ENCODE measurements around the gene PRPF40A.

DNA sequence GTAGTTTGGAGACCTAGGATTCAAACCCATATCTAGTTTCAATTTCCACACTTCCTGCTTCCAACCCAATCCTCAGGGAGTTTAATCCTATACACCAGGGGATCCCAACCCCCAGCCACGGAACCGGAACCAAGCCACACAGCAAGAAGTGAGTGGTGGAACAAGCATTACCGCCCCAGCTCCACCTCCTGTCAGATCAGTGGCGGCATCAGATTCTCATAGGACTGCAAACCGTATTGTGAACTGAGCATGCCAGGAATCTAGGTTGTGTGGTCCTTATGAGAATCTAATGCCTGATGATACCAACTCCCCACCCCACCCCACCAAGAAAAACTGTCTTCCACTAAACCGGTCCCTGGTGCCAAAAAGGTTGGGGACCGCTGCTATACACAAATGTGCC, 52.5 kb downstream of the PRPF40A start:
- TF ChIP-seq, protein P1, sequence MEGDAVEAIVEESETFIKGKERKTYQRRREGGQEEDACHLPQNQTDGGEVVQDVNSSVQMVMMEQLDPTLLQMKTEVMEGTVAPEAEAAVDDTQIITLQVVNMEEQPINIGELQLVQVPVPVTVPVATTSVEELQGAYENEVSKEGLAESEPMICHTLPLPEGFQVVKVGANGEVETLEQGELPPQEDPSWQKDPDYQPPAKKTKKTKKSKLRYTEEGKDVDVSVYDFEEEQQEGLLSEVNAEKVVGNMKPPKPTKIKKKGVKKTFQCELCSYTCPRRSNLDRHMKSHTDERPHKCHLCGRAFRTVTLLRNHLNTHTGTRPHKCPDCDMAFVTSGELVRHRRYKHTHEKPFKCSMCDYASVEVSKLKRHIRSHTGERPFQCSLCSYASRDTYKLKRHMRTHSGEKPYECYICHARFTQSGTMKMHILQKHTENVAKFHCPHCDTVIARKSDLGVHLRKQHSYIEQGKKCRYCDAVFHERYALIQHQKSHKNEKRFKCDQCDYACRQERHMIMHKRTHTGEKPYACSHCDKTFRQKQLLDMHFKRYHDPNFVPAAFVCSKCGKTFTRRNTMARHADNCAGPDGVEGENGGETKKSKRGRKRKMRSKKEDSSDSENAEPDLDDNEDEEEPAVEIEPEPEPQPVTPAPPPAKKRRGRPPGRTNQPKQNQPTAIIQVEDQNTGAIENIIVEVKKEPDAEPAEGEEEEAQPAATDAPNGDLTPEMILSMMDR (conservative IDR thresholded peaks at IDR 0.05; ENCODE audit: low read length) = no peak
- TF ChIP-seq EZH2phosphoT487 (IDR thresholded peaks at IDR 0.05; ENCODE audit: borderline replicate concordance) = no peak

Measured in Loucy (cell line).